ENCODE measurements around the gene RANBP3. TPM values are rescaled to one million over a fixed set of nuclear protein-coding genes. Genes with fewer than 3 reads are reported as not detected.

The RANBP3 gene
- total RNA-seq, 5 donors from 2014 or later (not counting 1 experiment from before 2014, with no cell fraction given) = 90.2 to 101 (median 98.3) TPM

DNA sequence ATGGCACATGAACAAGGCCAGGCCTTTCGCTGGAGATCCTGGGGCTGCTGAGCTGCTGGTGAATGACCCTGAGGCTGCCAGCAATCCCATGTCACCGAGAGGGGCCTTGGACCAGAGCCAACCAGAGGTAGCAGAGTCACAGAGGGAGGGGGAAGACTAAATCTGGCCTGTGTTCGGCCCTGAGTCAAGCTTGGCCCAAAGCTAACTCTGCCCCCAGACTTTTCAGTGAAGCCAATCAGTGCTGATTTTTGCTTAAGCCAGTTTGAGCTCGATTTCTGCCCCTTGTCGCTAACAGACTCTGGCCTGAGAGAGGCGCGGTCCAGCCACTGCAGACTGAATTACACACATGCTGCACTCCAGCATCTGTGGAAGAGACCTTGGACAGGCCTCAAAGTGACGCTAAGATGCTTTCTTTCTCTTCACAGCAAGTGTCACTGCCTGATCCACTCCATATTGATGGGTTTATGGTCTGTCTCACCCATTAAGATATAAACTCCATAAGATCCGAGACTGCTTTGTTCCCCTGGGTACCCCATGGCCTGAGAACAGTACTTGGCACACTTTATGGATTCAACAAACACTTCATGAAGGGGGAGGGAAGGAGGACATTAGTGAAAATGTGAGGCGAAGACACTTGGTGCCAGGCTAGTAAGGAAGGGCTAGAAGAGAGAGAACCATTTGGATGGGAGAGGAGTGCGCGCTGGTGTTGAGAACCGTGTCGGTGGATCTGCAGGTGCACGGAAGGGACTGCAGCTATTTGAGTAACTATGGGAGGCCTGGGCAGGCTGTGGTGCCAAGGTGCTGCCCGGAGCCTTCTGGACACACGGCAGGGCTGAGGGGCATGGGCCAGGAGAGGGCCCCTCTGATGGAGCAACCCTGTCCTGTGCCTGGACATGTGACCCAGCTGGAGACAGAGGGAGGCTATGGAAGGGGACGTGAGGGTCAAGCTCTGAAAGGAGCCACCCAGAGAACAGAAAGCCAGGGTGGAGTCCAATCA, 17.6 kb downstream of the RANBP3 start:
- Histone ChIP-seq H3K27me3 (replicated peaks in 1 of 2; ENCODE audit: control insufficient read depth in 2 of 2, extremely low read depth in 1 of 2, insufficient read depth in 2 of 2, low read length in 1 of 2) (no peaks in the 10 kb centered on the region), H3K4me3 (ENCODE audit: control insufficient read depth in 1 of 2, extremely low read depth in 1 of 2, low read length in 1 of 2) (no peak overlapping the region), H3K9me3 (no peaks in the 10 kb centered on the region), H3K36me3 (ENCODE audit: control insufficient read depth in 2 of 2, extremely low read depth in 1 of 2, insufficient read depth in 1 of 2, low read length in 1 of 2) (peaks cover 5 to 22% of the 10 kb centered on the region in 2 donors), H3K4me1 (ENCODE audit: control insufficient read depth in 1 of 2, extremely low read depth in 1 of 2, insufficient read depth in 2 of 2, low read length in 2 of 2) (peaks cover 58 to 86% of the 10 kb centered on the region in 2 experiments), H3K27ac (ENCODE audit: low read length) (peak overlapping the region; percentile 87)
- Mint-ChIP-seq H3K4me1 (peaks cover 91 to 96% (median 96%) of the 10 kb centered on the region in 3 donors), H3K9me3 (no peaks in the 10 kb centered on the region), H3K4me3 (peak overlapping the region; percentile 21 to 81 (median 76)), H3K36me3 (peaks cover 6% of the 10 kb centered on the region), H3K27ac (peak overlapping the region; percentile 98 to 100), H3K27me3 (no peaks in the 10 kb centered on the region)
- DNase-seq (no peak), ATAC-seq (replicated peaks in 1 of 4) (no peak)
- POLR2A ChIA-PET = interaction anchor here in 1 of 2 donors (0.7 kb wide), 1 partner anchor 9 kb away, joined by 5 read pairs; no protein-coding TSS in a partner anchor
- CTCF ChIA-PET = no interaction called here
- WGBS (ENCODE audit: insufficient coverage) = 97% methylated on average over 16 of the region's 18 CpGs

DNA sequence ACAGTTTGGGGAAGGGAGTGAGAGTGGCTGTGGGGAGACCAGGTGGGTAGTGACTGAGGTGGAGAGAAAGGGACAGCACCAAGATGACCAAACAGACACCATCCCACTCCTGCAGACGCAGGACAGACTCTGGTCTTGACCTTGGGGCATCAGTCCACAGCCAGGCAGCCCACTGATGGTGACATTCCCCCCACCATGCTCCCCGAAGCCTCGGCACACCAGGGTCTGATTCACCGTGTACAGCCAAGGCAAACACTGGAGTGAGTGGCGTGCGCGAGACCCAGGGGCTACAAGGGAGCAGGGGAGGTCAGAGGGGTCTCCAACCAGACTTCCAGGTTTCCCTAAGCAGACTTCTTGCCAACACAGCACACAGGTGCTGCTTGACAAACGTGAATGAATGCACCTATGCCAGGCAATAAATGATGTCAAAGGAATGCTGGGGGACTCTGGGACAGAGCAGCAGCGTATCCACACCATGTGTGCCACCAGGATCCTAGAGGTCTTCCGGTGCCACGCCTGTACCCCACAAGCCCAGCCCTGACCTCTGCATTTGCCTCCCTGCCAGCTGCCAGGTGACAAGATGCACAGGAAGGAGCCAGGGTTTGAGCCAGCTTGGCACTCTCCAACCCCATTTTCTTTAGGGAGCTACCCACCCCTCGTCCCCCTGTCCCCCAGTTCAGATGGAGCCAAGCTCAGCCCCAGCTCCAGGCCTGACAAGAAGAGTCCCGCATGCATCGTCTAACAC, 18.5 kb downstream of the RANBP3 start:
- H3K27ac ChIP-seq (ENCODE audit: low read length) = peak overlapping the region; percentile 87
- WGBS (ENCODE audit: insufficient coverage) = 96% methylated on average over 10 of the region's 14 CpGs
- CTCF ChIA-PET = no interaction called here

DNA sequence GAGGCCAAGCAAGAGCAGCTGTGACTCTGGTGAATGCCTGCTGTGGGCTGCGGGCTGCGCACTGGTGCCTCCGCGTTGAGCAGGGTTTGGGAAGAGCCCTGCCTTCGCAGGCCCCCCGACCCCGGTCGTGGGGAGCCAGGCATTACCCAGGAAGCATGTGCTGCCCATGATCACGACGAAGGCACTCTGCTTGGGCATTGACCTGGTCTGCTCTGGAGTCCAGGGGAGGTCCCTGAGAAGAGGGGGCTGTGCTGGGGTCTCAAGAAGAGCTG, 19.2 kb downstream of the RANBP3 start:
- H3K4me1 Mint-ChIP-seq = peaks cover 84 to 96% (median 95%) of the 10 kb centered on the region in 3 donors
- no peak for DNase-seq
- ChIA-PET CTCF (no interaction called here), POLR2A (no interaction called here)
- Histone ChIP-seq H3K36me3 (ENCODE audit: control insufficient read depth in 2 of 2, extremely low read depth in 1 of 2, insufficient read depth in 1 of 2, low read length in 1 of 2) (peaks cover 4 to 17% of the 10 kb centered on the region in 2 donors), H3K4me1 (ENCODE audit: control insufficient read depth in 1 of 2, extremely low read depth in 1 of 2, insufficient read depth in 2 of 2, low read length in 2 of 2) (peaks cover 49 to 85% of the 10 kb centered on the region in 2 experiments), H3K9me3 (no peaks in the 10 kb centered on the region), H3K4me3 (ENCODE audit: control insufficient read depth in 1 of 2, extremely low read depth in 1 of 2, low read length in 1 of 2) (no peak overlapping the region), H3K27me3 (replicated peaks in 1 of 2; ENCODE audit: control insufficient read depth in 2 of 2, extremely low read depth in 1 of 2, insufficient read depth in 2 of 2, low read length in 1 of 2) (no peaks in the 10 kb centered on the region), H3K27ac (ENCODE audit: low read length) (peak overlapping the region; percentile 46)
- 94% methylated on average over 10 of the region's 10 CpGs for WGBS (ENCODE audit: insufficient coverage)
- H3K36me3 Mint-ChIP-seq = peaks cover 9% of the 10 kb centered on the region
- ATAC-seq (replicated peaks in 1 of 4) = no peak
- peak overlapping the region; percentile 98 to 100 for H3K27ac Mint-ChIP-seq
- H3K4me3 Mint-ChIP-seq = peak overlapping the region in 1 of 3 donors; percentile 81
- no peaks in the 10 kb centered on the region for H3K27me3 Mint-ChIP-seq
- H3K9me3 Mint-ChIP-seq = no peaks in the 10 kb centered on the region

More for the DNA sequence above, 18.5 kb downstream of the RANBP3 start:
- Mint-ChIP-seq H3K36me3 (peaks cover 6% of the 10 kb centered on the region), H3K9me3 (no peaks in the 10 kb centered on the region), H3K27me3 (no peaks in the 10 kb centered on the region), H3K4me1 (peaks cover 84 to 96% (median 95%) of the 10 kb centered on the region in 3 donors), H3K27ac (peak overlapping the region; percentile 98 to 100), H3K4me3 (peak overlapping the region in 2 of 3 donors; percentile 76 to 81)
- H3K9me3 ChIP-seq = no peaks in the 10 kb centered on the region
- no peak for DNase-seq
- H3K4me1 ChIP-seq (ENCODE audit: control insufficient read depth in 1 of 2, extremely low read depth in 1 of 2, insufficient read depth in 2 of 2, low read length in 2 of 2) = peaks cover 50 to 85% of the 10 kb centered on the region in 2 experiments
- no peak for ATAC-seq (replicated peaks in 1 of 4)
- POLR2A ChIA-PET = no interaction called here
- no peak overlapping the region for H3K4me3 ChIP-seq (ENCODE audit: control insufficient read depth in 1 of 2, extremely low read depth in 1 of 2, low read length in 1 of 2)
- peaks cover 5 to 17% of the 10 kb centered on the region in 2 donors for H3K36me3 ChIP-seq (ENCODE audit: control insufficient read depth in 2 of 2, extremely low read depth in 1 of 2, insufficient read depth in 1 of 2, low read length in 1 of 2)
- no peaks in the 10 kb centered on the region for H3K27me3 ChIP-seq (replicated peaks in 1 of 2; ENCODE audit: control insufficient read depth in 2 of 2, extremely low read depth in 1 of 2, insufficient read depth in 2 of 2, low read length in 1 of 2)

DNA sequence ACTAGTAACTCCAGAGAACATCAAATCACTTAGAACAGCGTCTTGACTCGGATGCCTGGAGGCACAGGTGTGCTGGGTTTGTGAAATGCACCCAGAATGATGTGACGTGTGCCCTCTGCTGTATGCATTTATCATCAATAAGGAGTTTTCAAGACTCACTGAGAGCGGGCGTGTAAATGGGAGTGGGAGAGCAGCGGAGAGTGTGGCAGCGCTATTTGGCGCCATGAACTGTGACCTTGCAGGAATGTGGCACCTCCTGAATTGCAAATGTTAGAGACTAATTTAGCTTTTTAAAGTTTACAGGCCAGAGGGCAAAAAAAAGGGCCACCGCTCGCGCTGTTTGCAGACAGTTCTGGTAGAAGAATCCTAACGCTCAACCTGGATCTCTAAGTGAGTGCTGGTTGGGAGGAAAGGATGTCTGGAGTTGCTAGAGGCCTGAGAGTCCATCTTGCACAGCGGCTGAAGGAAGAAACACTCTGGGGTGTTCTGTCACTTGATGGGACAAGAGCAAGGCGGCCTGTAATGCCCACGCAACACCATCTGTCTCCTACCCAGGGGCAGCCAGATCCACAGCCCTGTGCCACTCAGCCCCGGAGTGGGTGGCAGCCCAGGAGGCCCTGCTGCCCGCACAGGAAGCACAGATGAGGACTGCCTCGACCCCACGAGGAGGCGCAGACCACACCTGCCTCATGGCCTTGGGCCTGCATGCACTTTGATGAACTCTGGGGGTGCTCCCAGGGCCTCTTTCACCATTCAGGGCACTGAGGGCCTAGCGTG, 19.7 kb downstream of the RANBP3 start:
- Mint-ChIP-seq H3K9me3 (no peaks in the 10 kb centered on the region), H3K4me1 (peaks cover 84 to 96% (median 95%) of the 10 kb centered on the region in 3 donors)
- CTCF ChIA-PET = no interaction called here

DNA sequence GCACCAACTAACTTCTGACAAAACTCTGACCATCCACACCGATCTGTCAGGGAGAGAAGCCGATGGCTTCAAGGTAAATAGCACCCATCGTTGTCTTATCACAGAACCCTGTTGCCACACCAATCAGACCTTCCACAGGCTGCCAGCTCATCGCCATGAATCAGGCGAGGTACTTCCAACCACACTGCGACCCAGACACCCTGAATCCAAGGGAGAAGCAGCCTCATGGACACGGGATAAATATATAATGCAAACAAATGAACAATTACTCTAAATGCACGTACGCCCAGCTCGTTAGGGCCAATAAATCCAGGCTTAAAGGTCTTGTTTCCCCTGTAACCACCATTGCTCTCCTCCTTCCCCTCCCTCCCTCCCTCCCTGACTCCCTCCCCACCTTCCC, 20.8 kb downstream of the RANBP3 start:
- Histone ChIP-seq H3K9me3 (no peaks in the 10 kb centered on the region), H3K36me3 (ENCODE audit: control insufficient read depth in 2 of 2, extremely low read depth in 1 of 2, insufficient read depth in 1 of 2, low read length in 1 of 2) (peaks cover 0 to 17% of the 10 kb centered on the region in 2 donors), H3K27ac (ENCODE audit: low read length) (no peak overlapping the region), H3K27me3 (replicated peaks in 1 of 2; ENCODE audit: control insufficient read depth in 2 of 2, extremely low read depth in 1 of 2, insufficient read depth in 2 of 2, low read length in 1 of 2) (no peaks in the 10 kb centered on the region), H3K4me3 (ENCODE audit: control insufficient read depth in 1 of 2, extremely low read depth in 1 of 2, low read length in 1 of 2) (no peak overlapping the region), H3K4me1 (ENCODE audit: control insufficient read depth in 1 of 2, extremely low read depth in 1 of 2, insufficient read depth in 2 of 2, low read length in 2 of 2) (peaks cover 48 to 82% of the 10 kb centered on the region in 2 experiments)
- ChIA-PET CTCF (interaction anchor here in 1 of 2 donors (0.6 kb wide), 1 partner anchor 236 kb away, joined by 5 read pairs; no protein-coding TSS in a partner anchor), POLR2A (no interaction called here)
- H3K4me3 Mint-ChIP-seq = peak overlapping the region in 1 of 3 donors; percentile 59
- H3K9me3 Mint-ChIP-seq = no peaks in the 10 kb centered on the region
- 94% methylated on average over 10 of the region's 10 CpGs for WGBS (ENCODE audit: insufficient coverage)
- DNase-seq = no peak
- peaks cover 84 to 96% (median 95%) of the 10 kb centered on the region in 3 donors for H3K4me1 Mint-ChIP-seq
- H3K27ac Mint-ChIP-seq = peak overlapping the region in 1 of 2 donors; percentile 77
- no peak for ATAC-seq (replicated peaks in 1 of 4)
- H3K27me3 Mint-ChIP-seq = no peaks in the 10 kb centered on the region
- H3K36me3 Mint-ChIP-seq = peaks cover 3% of the 10 kb centered on the region

More for the DNA sequence above, 19.7 kb downstream of the RANBP3 start:
- peaks cover 49 to 84% of the 10 kb centered on the region in 2 experiments for H3K4me1 ChIP-seq (ENCODE audit: control insufficient read depth in 1 of 2, extremely low read depth in 1 of 2, insufficient read depth in 2 of 2, low read length in 2 of 2)
- no peaks in the 10 kb centered on the region for H3K27me3 Mint-ChIP-seq
- peak overlapping the region; percentile 46 for H3K27ac ChIP-seq (ENCODE audit: low read length)
- 81% methylated on average over 14 of the region's 21 CpGs for WGBS (ENCODE audit: insufficient coverage)
- peak overlapping the region; percentile 98 to 100 for H3K27ac Mint-ChIP-seq
- H3K27me3 ChIP-seq (replicated peaks in 1 of 2; ENCODE audit: control insufficient read depth in 2 of 2, extremely low read depth in 1 of 2, insufficient read depth in 2 of 2, low read length in 1 of 2) = no peaks in the 10 kb centered on the region
- no peak for DNase-seq
- no peaks in the 10 kb centered on the region for H3K9me3 ChIP-seq
- H3K4me3 ChIP-seq (ENCODE audit: control insufficient read depth in 1 of 2, extremely low read depth in 1 of 2, low read length in 1 of 2) = no peak overlapping the region
- POLR2A ChIA-PET = no interaction called here
- H3K36me3 ChIP-seq (ENCODE audit: control insufficient read depth in 2 of 2, extremely low read depth in 1 of 2, insufficient read depth in 1 of 2, low read length in 1 of 2) = peaks cover 0 to 17% of the 10 kb centered on the region in 2 donors
- H3K36me3 Mint-ChIP-seq = peaks cover 9% of the 10 kb centered on the region
- no peak for ATAC-seq (replicated peaks in 1 of 4)
- peak overlapping the region in 2 of 3 donors; percentile 31 to 59 for H3K4me3 Mint-ChIP-seq

All from T-cell (primary cell).